Kidney capillary endothelial cell (primary cell): Measurements from ENCODE around the gene GTPBP6.
"Not testable (repeated sequence)": the region's sequence is repeated elsewhere in the genome, so short reads cannot be mapped to it uniquely, and the experiment has no call there.

Source experiments
- DNase-seq: peaks from one replicate; pipeline ENCODE4 v3.0.0-alpha.2; 2018; ENCODE audit warnings: low spot score

The GTPBP6 gene

DNA sequence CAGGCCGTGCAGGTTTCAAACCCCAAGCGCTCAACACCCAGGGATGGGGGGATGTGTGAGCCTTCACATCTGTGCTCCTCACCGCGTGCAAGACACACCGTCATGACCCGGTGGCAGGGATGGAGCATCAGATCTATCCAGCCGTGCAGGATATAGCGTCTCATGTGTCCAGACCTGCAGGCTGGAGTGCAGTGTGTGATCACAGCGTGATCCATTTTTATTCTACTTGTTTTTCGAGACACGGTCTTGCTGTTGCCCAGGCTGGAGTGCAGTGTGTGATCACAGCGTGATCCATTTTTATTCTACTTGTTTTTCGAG is 32.7 kb upstream of the GTPBP6 start:
- not testable (repeated sequence) for DNase-seq

DNA sequence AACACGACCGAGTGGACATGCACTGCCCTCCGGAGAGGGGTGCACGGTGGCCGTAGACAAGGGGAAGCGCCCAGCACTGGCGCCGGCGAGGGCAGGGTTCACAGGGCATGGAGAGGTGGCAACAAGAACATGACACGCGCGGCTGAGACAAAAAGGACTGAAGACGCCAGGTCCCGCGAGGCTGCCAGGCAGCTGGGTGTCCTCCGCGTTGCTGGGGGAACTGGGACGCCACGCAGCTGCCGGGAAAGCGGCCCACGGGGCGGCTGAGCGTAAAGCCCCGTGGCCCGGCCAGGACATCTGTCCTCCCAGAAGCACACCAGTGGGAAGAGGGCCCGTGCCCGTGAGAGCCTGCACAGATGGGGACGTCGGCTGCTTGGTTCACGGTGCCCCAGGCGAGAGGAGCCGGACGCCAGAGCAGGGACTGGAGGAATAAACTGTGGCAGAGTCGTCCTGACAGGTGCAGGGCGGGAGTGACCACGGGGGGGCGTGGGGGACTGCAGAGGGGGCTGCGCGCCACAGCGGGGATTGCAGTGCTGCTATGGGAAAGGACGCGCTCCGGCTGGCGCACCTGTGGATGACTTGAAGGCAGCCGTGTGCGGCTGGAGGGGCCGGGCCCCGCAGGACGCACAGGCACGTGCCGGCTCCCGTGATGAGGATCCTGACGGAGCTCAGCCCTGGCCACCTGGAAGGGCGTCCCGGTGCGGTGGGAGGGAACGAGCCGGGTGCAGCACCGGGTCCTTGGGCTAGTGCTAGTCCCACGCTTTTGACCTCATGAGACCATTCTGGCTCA is 32.1 kb upstream of the GTPBP6 start:
- no peak for DNase-seq

DNA sequence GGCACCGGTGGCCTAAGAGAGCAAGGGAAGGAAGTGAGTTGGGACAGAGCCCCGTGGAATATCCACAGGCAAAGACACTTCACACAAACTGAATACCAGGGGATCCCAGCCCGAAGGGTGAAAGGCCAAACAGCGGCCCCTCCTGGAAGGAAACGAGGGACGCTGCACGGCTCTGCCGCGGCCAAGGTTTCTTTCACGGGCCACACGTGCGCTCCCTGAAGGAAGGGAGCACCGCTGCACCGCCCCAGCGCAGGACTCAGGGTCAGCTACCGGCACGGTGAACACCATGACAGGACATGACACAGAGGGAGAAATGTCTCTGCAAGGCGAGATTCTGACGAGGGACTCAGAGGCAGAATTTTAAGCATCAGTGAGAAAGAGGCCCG is 31.5 kb upstream of the GTPBP6 start:
- peak; percentile 30 for DNase-seq

DNA sequence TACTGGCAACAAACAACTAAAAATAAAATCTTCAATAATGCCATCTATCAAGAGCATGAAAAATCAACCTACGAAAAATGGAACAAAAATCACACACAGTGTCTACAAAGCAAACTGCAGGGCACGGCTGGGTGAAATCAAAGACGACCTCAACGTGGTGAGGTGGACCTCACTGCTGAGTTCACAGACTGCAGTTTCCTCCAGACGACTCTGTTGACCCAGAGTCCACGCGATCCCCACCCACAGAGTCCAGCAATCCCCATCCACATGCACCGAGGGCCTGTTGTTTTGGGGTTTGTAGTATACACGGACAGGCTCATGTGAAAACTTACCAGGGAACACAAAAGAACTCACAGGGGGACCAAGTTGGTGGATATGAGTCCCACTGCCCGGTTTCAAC is 31.1 kb upstream of the GTPBP6 start:
- no peak for DNase-seq

DNA sequence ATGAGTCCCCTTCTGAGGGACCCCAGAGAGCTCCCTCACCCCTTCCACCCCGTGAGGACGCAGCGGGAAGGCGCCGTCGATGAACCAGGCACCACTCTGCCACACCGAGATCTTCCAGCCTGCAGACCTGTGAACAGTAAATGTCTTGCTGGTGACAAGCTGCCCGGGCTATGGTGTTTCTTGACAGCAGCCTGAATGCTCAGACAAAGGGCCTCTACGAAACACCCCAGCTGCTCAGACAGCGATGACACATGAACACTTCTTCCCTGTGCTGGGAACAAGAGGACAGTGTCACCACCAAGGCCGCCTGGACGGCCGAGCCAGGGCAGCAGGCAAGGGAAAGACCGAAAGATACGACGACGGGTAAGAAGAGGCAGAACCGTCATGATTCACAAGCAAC is 30.6 kb upstream of the GTPBP6 start:
- peak; percentile 72 for DNase-seq

DNA sequence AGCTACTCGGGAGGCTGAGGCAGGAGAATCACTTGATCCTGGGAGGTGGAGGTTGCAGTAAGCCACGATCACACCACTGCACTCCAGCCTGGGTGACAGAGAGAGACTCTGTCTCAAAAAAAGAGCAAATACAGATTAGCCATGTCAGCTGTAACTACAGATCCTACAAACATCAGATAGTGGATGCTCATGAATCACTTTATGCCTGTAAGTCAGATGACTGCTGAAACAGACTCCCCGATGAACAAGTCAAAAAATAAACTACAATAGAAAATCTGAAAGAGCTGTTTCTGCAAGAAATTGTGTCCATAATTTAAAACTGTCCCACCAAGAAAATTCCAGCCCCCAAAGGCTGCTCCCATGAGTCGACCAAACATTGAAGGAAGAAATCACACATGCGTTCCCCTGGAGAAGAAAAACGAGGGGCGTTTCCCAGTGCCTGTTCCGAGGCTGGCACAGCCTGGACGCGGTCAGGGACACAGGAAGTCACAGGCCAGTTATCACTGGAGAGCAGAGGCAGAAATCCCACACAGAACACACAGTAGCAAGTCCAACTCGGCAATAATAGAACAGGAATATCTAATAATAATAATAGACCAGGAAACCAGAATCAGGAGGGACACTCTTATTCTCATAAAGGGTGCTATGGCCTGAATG is 30.0 kb upstream of the GTPBP6 start:
- no peak for DNase-seq

DNA sequence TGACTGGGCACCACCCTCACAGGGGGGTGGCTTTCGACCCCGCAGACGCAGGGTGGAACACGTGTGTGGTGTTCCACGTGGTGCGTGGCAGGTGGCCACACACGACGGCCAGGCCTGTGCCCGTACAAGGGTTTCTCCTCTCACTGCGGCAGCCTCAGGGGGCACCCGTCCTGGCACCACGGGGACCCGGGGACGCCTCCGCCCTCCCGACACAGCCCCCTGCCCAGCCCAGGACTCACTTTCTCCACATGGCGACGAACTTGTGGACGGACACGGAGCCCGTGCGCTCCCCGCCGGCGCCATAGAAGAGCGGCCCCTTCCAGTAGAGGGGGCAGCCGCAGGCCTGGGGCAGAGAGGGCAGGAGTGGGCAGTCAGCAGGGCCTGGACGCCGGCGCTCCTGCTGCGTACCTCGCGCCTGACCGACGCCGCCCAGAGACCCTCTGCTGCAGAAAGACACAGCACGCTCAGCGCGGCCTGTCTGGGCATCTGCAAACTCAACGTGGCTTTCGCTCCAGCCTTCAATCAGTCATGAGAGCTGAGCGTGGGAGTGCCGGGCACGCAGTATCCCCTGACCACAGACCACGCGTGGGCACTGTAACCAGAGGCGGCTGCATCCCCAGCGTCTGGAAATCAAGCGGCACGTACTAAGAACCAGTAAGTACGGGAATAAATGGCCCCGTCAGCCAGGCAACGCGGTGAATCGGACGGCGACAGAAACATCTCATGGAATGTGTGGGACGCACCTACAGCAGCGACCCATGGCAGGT is 28.9 kb upstream of the GTPBP6 start:
- no peak for DNase-seq

DNA sequence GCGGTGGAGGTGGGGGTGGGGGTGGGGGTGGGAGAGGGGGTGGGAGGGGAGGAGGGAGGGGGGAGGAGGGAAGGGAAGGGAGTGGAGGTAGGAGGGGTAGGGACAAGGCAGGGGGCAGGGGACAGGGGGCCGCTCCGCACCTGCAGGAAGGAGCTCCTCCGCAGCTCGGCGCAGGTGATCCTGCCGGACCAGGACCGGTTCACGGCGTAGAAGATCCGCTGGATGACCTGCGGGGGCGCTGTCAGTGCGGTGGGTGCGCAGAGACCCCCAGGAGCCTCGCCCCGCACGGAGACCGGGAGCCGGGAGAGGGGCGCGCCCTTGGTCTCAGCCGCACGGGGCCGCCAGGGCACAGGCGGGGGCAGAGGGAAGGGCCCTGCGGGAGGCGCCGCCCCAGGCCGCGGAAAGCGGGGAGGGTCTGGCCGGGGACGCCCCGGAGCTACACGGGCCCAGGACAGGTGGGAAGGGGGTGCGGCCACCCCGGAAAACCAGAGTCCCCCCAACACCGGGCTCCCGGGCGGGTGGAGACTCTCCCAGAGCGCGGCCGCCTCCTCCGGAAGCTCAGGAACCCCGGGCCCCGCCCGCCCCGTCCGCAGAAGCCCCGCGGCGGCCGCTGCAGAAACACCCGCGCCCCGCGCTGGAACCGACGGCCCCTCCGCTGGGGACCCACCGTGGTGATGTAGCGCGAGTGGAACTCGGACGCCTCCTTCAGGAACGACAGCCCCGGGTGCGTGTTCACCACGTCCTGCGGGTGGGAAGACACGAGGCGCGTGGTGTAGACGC is 27.6 kb upstream of the GTPBP6 start:
- no peak for DNase-seq

DNA sequence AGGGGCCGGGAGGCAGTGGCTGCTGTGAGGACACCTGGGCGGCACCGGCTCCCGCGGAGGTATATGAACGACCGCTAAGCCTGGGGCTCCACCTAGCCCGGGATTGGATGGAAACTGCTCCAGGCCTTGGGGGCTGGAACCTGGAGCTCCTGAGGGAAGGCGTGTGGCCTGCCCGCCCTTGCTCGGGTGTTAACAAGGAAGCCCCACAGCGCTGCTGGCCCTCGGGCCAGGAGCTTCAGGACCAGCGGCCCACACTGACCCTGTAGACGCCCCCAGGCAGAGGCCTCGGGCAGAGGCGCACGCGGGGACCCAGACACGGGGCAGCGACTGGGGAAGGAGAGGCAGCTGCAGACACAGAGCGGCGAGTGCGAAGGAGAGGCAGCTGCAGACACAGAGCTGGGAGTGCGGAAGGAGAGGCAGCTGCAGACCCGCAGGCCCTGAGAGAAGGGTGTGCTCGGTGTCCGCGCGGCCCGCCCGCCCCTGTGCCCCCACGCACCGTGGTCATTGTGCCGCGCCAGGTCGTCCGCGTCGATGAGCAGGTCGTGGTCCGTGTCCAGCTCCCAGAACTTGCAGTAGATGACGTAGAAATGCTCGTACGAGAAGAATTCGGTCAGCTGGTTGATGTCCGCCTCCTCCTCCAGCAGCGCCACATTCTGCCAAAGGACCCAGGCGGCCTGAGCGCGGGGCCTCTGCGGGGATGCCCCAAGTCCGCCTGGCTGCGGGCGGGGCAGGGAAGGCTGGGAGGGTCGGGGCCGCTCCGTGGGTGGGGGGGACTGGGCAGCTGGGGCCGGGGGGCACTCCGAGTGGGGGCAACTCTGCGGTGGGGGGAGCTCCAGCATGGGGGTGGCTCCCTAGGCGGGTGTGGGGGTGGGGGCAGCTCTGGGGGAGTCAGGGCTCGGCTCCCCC is 26.7 kb upstream of the GTPBP6 start:
- no peak for DNase-seq

DNA sequence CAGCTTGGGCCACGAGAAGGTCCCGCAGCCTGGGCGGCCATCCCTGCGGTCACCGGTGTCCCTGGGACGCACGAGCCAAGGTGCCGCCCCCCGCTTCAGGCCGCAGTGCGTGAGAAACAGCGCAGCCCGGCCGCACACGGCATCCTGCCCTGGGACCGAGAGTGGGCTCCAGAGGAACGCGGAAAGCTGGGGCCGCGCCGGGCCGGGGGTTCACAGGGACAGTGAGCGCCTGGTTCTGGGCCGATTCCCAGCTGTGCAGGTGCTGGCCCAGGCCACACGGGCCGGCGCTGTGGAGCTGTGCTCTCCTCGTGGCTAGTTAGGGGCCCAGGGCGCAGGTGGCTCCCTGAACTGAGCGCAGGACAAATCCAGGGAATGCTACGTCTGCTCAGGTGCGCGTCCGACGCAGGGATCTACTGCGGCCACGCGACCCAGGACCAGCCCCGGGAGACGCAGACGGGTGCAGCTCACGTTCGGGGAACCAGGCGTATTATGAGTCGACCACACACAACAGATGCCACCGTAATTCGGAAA is 25.8 kb upstream of the GTPBP6 start:
- no peak for DNase-seq

DNA sequence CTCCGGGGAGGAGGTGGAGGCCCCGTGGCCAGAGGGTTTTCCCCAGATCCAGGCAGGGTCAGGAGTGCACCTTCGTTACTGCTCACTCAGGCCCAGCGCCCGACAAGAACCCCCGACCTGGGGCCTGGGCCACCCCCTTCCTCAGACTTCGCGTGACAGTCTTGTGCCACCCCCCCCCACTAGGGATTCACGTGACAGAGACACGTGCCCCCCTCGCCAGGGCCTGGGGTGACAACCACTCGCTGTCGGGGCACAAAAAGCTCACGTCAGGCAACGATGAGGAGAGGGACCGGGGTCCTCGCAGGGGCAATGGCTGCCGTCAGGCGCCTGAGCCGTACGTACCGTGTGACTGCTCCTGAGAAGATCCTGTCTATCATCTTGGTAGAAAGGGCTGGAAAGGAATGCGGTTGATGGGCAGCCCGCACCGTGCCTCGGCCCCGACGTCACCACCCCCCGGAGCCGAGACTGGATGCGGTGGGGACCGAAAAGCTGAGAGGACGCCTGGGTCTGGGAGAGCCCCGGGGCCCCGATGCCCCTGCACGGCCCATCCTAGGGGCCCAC is 23.0 kb upstream of the GTPBP6 start:
- no peak for DNase-seq

DNA sequence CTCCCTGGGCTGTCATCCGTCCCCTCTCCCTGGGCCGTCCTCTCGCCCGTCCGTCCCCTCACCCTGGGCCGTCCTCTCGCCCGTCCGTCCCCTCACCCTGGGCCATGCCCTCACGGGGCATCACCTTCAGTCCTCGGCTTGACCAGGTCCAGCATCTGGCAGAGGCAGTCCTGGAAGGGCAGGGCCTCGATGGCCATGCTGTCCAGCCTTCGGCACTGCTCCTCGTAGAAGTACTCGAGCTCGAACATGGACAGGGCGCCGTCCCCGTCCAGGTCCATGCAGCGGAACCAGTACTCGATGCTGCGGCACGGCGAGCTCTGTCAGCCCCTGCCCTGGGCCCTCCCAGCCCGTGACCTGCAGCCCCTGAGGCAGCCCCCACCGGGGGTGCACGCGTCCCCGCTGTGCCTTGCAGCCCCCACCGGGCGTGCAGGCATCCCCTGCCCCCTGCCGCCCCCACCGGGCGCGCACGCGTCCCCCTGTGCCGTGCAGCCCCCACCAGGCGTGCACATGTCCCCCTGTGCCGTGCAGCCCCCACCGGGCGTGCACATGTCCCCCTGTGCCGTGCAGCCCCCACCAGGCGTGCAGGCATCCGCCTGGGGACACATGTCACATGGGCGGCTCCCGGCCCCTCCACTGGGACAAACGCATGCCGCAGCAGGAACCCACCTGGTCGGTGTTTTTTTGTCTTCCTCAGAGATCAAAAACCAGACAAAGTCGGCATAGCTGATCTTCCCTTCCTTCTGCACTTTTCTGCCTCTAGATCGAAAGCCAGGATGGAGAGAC is 22.2 kb upstream of the GTPBP6 start:
- no peak for DNase-seq

DNA sequence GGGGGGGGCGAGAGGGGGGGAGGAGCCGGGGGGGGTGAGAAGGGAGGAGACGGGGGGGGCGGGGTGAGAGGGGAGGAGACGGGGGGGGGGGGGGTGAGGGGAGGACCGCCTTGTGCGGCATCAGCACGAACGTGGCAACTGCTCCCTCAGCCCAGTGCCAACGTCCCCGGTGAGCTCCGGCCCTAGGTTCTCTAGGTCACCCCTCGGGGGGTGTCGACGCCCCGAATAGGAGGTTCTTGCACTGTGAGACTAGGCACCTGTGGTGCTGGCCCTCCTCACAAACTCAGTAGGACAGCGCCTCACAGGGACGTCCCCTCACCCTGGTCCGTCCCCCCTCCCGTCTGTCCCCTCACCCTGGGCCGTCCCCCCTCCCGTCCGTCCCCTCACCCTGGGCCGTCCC is 21.5 kb upstream of the GTPBP6 start:
- no peak for DNase-seq

DNA sequence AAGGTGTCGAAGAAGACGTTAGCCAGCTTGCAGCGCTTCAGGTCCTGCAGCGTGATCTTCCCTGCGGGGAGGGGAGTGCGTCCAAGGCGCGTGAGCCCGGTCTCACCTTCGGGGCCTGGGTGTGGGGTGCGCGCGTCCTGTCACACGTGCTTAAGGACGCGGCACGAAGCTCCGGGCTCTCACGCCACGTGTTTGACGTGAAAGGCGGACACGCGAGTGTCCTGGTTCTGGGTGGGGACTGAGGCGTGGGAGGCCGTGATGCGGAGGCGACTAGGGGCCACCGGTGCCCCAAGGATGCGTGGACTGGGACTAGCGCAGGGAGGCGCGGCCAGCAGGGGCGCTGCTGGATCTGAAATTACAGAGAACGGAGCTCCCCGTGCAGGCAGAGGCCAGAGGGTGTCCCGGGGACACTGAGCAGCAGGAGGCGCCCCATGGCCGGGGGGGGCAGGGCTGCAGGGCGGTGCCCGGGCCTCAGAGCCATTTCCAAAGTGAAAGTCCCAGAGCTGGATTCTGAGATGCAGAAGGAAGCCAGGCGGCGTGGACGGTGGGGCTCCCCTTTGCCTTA is 20.3 kb upstream of the GTPBP6 start:
- DNase-seq, result no peak

DNA sequence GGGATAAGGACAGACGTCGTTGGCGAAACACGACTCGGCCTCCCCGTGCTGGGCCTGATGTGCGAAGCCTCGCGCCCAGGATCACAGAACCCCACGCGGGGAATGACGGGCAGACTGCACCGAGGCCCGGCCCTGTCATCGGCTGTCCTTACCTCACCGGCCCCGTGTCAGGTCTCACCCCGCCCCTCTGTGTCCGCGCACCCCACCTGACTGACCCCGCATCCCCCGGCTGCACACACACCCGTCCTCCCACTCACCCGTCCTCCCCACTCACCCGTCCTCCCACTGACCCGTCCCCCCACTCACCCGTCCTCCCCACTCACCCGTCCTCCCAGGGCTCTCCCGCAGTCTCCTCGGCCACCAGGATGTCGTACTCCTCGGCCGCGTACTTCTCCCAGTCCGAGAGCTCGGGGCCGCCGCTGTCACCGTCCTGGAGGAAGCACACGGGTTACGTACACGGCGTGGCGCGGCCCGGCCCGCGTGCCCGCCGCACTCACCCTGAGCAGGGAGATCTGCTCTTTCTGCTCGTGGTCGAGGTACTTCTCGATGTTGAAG is 19.8 kb upstream of the GTPBP6 start:
- DNase-seq, result no peak

DNA sequence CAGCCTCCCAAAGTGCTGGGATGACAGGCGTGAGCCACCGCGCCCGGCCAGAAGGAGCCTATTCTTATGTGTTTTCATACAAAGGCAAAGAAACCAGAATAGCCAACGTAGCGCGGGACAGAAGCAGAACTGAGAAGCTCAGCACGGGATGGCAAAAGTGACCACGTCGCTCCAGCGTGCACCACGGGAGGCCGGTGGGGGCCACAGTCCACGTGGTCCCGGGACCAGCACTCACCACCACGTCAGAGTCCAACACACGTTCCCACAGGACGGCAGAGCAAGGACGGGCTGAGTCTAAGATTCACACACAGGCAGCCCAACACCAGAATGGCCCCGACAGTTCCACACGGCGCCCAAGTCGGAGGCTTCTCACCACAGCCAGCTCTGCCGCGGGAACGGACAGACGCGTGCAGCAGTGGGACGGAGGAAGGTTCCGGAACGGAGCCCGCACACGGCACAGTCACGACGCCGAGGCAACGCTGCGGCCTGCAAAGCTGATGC is 18.8 kb upstream of the GTPBP6 start:
- no peak for DNase-seq

DNA sequence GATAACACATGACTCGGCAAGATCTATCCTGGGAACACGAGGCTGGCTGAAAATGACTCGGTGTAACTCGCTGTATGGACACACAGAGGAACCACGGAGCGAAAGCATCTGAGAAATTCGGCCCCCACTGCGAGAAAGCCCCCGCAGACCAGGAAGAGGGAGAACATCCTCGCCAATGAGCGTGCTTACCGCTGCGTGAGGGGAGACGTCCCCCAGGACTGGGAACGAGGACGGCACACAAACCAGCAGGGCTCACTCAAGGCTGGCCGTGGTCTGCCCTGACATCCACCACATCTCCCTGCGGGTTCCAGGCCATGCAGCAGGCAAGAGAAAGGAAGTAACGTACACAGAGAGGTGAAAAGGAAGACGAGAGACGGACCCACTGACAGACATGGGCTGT is 17.6 kb upstream of the GTPBP6 start:
- no peak for DNase-seq

DNA sequence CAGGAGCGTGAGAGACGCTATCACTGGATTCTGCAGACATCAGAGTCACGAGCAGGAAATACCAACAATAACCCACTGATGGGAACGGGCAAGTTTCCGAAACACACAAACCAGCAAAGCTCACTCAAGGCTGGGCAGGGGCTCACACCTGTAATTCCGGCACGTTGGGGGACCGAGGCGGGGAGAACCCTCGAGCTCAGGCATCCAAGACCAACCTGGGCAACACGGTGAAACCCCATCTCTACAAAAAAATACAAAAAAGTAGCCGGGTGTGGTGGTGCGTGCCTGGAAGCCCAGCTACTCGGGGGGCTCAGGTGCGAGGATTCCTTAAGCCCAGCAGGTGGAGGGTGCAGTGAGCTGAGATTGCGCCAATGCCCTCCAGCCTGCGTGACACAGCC is 17.2 kb upstream of the GTPBP6 start:
- DNase-seq, result no peak
